Measurements from ENCODE around the gene CCDC27.

GRCh38 chr1:3707939-3708328 is 44.3 kb upstream of the CCDC27 start:
- TF ChIP-seq GATA2 (IDR thresholded peaks at IDR 0.05; ENCODE audit: low read depth, low read length) (no peak), GATA3 (IDR thresholded peaks at IDR 0.05; ENCODE audit: low read depth, low read length) (no peak)

All from SH-SY5Y (cell line).